ENCODE data around the gene PRADC1.

DNA sequence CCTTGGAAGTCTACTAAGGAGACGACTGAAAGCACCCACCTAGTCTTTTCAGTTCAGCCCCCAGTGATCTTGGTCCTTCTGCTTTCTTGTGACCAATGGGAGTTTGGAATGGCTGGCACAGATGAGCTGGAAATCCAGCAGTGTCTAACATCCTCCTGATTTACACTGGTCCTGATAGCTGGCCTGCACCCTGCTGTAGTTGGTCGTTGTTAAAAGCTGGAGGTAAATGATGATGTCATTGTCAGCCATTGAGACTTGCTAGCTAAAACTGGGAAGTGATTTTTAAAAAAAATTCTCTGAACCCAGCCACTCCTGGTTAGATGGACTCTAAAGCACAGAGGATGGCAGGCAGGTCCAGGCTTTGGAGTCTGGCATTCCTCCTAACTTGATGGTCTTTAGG lies 20.4 kb upstream of the PRADC1 start:
- TF ChIP-seq, protein P1, sequence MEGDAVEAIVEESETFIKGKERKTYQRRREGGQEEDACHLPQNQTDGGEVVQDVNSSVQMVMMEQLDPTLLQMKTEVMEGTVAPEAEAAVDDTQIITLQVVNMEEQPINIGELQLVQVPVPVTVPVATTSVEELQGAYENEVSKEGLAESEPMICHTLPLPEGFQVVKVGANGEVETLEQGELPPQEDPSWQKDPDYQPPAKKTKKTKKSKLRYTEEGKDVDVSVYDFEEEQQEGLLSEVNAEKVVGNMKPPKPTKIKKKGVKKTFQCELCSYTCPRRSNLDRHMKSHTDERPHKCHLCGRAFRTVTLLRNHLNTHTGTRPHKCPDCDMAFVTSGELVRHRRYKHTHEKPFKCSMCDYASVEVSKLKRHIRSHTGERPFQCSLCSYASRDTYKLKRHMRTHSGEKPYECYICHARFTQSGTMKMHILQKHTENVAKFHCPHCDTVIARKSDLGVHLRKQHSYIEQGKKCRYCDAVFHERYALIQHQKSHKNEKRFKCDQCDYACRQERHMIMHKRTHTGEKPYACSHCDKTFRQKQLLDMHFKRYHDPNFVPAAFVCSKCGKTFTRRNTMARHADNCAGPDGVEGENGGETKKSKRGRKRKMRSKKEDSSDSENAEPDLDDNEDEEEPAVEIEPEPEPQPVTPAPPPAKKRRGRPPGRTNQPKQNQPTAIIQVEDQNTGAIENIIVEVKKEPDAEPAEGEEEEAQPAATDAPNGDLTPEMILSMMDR (IDR thresholded peaks at IDR 0.05 in 8 of 11, conservative IDR thresholded peaks at IDR 0.05 in 3 of 11) = no peak
- no peak for TF ChIP-seq POLR2A (IDR thresholded peaks at IDR 0.05)
- no peak for TF ChIP-seq POLR2AphosphoS5 (IDR thresholded peaks at IDR 0.05)

All from spleen (tissue), 7 donors.